ENCODE data around the gene C1orf167.

- no peak for TF ChIP-seq CTCF (conservative IDR thresholded peaks at IDR 0.05)
- TF ChIP-seq ZFX (IDR thresholded peaks at IDR 0.05), result no peak
Observed at GRCh38 chr1:11817192-11817591, 55.2 kb downstream of the C1orf167 start.
